Astrocyte (in vitro differentiated cells and primary cell): ENCODE data around the gene JAKMIP2.

Experiments used
- CTCF ChIP-seq: IDR thresholded peaks from 2 replicates; pipeline ENCODE4 v1.5.1; 2011; ENCODE audit warnings: low read depth, mild to moderate bottlenecking, inconsistent platforms, low read length, moderate library complexity; ENCODE audit not compliant: insufficient read depth
- EZH2 ChIP-seq: IDR thresholded peaks from 2 replicates; pipeline ENCODE4 v1.6.1; 2012; ENCODE audit warnings: mild to moderate bottlenecking, low read length, inconsistent platforms; ENCODE audit not compliant: insufficient read depth

- no peak for TF ChIP-seq CTCF
- TF ChIP-seq EZH2 = no peak
Observed at GRCh38 chr5:147699496-147700088, 82.9 kb downstream of the JAKMIP2 start.
